ENCODE data around the gene CYFIP1. TPM values are rescaled to one million over a fixed set of nuclear protein-coding genes. Genes with fewer than 3 reads are reported as not detected.

CYFIP1 gene
- total RNA-seq, 1 donor from 2014 or later = 35.6 TPM

- intact Hi-C loops (cut with DNase I) = no loop called here
- peak; percentile 65 for DNase-seq (ENCODE audit: low spot score)
These were observed 99.8 kb downstream of the CYFIP1 start for GRCh38 chr15:22880068-22880980.

GRCh38 chr15:22878103-22878502 lies 102.1 kb downstream of the CYFIP1 start:
- intact Hi-C loops (cut with DNase I) = no loop called here
- no peak for DNase-seq (ENCODE audit: low spot score)

- intact Hi-C loops (cut with DNase I) = no loop called here
- no peak for DNase-seq (ENCODE audit: low spot score)
These were observed 102.6 kb downstream of the CYFIP1 start for GRCh38 chr15:22877607-22878006.

GRCh38 chr15:22877117-22877516 lies 103.1 kb downstream of the CYFIP1 start:
- no peak for DNase-seq (ENCODE audit: low spot score)
- intact Hi-C loops (cut with DNase I) = no loop called here

- DNase-seq (ENCODE audit: low spot score) = no peak
- intact Hi-C loops (cut with DNase I) = no loop called here
These were observed 105.2 kb downstream of the CYFIP1 start for GRCh38 chr15:22874966-22875365.

- intact Hi-C loops (cut with DNase I) = no loop called here
- no peak for DNase-seq (ENCODE audit: low spot score)
These were observed 105.9 kb downstream of the CYFIP1 start for GRCh38 chr15:22874256-22874655.

- intact Hi-C loops (cut with DNase I) = no loop called here
- no peak for DNase-seq (ENCODE audit: low spot score)
These were observed 106.3 kb downstream of the CYFIP1 start for GRCh38 chr15:22873841-22874240.

- DNase-seq (ENCODE audit: low spot score) = no peak
- intact Hi-C loops (cut with DNase I) = no loop called here
These were observed 107.0 kb downstream of the CYFIP1 start for GRCh38 chr15:22872936-22873701.

- no peak for DNase-seq (ENCODE audit: low spot score)
- intact Hi-C loops (cut with DNase I) = no loop called here
These were observed 108.6 kb downstream of the CYFIP1 start for GRCh38 chr15:22871481-22872086.

- DNase-seq (ENCODE audit: low spot score) = no peak
- intact Hi-C loops (cut with DNase I) = no loop called here
These were observed 109.3 kb downstream of the CYFIP1 start for GRCh38 chr15:22870865-22871264.

GRCh38 chr15:22869856-22870255 lies 110.3 kb downstream of the CYFIP1 start:
- no peak for DNase-seq (ENCODE audit: low spot score)
- intact Hi-C loops (cut with DNase I) = no loop called here

GRCh38 chr15:22868928-22869327 lies 111.2 kb downstream of the CYFIP1 start:
- intact Hi-C loops (cut with DNase I) = no loop called here

GRCh38 chr15:22868495-22868894 lies 111.7 kb downstream of the CYFIP1 start:
- DNase-seq (ENCODE audit: low spot score) = no peak
- intact Hi-C loops (cut with DNase I) = no loop called here

More at GRCh38 chr15:22868928-22869327, 111.2 kb downstream of the CYFIP1 start:
- DNase-seq (ENCODE audit: low spot score) = no peak

- DNase-seq (ENCODE audit: low spot score) = no peak
- intact Hi-C loops (cut with DNase I) = no loop called here
These were observed 112.3 kb downstream of the CYFIP1 start for GRCh38 chr15:22867886-22868285.

GRCh38 chr15:22866079-22866478 lies 114.1 kb downstream of the CYFIP1 start:
- DNase-seq (ENCODE audit: low spot score) = no peak
- intact Hi-C loops (cut with DNase I) = no loop called here

GRCh38 chr15:22863356-22863755 lies 116.8 kb downstream of the CYFIP1 start:
- DNase-seq (ENCODE audit: low spot score) = no peak
- intact Hi-C loops (cut with DNase I) = no loop called here

- no peak for DNase-seq (ENCODE audit: low spot score)
- intact Hi-C loops (cut with DNase I) = no loop called here
These were observed 119.0 kb downstream of the CYFIP1 start for GRCh38 chr15:22861161-22861560.

- intact Hi-C loops (cut with DNase I) = no loop called here
- DNase-seq (ENCODE audit: low spot score) = no peak
These were observed 123.5 kb downstream of the CYFIP1 start for GRCh38 chr15:22856659-22857058.

GRCh38 chr15:22855791-22856190 lies 124.4 kb downstream of the CYFIP1 start:
- intact Hi-C loops (cut with DNase I) = no loop called here
- DNase-seq (ENCODE audit: low spot score) = no peak

GRCh38 chr15:22851513-22851912 lies 128.7 kb downstream of the CYFIP1 start:
- intact Hi-C loops (cut with DNase I) = no loop called here
- no peak for DNase-seq (ENCODE audit: low spot score)
